A549 (cell line): ENCODE measurements around the gene ALG8.

Experiments
- EP300 ChIP-seq, 2 experiments: fragments of >200 bp; sonication (Bioruptor Twin); formaldehyde crosslinking; IDR thresholded peaks; 2 replicates in 1 of 2; 3 replicates in 1 of 2; pipeline ENCODE4 v1.6.1; 2016 to 2017
- GATA3 ChIP-seq: IDR thresholded peaks from 2 replicates; pipeline ENCODE4 v1.6.1; 2012; ENCODE audit warnings: borderline replicate concordance
- POLR2AphosphoS2 ChIP-seq: conservative IDR thresholded peaks from 2 replicates; pipeline ENCODE4 v1.6.1; 2012; ENCODE audit warnings: low read length, improper control_type of control experiment, inconsistent platforms
- RAD21 ChIP-seq, 2 experiments: fragments of >200 bp in 1 of 2; sonication (Bioruptor Twin) in 1 of 2; formaldehyde crosslinking in 1 of 2; IDR thresholded peaks in 1 of 2; conservative IDR thresholded peaks in 1 of 2; 2 replicates in 1 of 2; 3 replicates in 1 of 2; pipeline ENCODE4 v1.6.1; 2012 to 2018; ENCODE audit warnings: inconsistent platforms in 1 of 2
- TF ChIP-seq, protein P1 (sequence below): fragments of 450-650 bp; IDR thresholded peaks from 2 replicates; pipeline ENCODE4 v1.6.1; 2014; ENCODE audit warnings: antibody characterized with exemption
- TF ChIP-seq, protein P2 (sequence below): fragments of 250-450 bp; sonication (Bioruptor Pico); IDR thresholded peaks from 2 replicates; pipeline ENCODE4 v1.5.0; 2021; ENCODE audit warnings: mild to moderate bottlenecking, moderate library complexity, borderline replicate concordance

DNA sequence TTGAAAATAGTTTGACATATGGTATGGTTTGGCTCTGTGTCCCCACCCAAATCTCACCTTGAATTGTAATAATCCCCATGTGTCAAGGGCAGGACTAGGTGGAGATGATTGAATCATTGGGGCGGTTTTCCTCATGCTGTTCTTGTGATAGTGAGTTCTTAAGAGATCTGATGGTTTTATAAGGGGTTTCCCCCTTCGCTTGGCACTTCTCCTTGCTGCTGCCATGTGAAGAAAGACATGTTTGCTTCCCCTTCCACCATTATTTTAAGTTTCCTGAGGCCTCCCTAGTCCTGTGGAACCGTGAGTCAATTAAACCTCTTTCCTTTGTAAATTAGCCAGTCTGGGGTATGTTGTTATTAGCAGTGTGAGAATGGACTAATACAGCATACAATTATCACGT, 41.3 kb upstream of the ALG8 start:
- TF ChIP-seq EP300 (IDR thresholded peaks at IDR 0.05) (no peak), GATA3 (no peak), POLR2AphosphoS2 (no peak), RAD21 (conservative IDR thresholded peaks at IDR 0.05 in 1 of 2, IDR thresholded peaks at IDR 0.05 in 1 of 2) (no peak)
- TF ChIP-seq, protein P1, sequence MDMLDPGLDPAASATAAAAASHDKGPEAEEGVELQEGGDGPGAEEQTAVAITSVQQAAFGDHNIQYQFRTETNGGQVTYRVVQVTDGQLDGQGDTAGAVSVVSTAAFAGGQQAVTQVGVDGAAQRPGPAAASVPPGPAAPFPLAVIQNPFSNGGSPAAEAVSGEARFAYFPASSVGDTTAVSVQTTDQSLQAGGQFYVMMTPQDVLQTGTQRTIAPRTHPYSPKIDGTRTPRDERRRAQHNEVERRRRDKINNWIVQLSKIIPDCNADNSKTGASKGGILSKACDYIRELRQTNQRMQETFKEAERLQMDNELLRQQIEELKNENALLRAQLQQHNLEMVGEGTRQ, result no peak
- TF ChIP-seq, protein P2, sequence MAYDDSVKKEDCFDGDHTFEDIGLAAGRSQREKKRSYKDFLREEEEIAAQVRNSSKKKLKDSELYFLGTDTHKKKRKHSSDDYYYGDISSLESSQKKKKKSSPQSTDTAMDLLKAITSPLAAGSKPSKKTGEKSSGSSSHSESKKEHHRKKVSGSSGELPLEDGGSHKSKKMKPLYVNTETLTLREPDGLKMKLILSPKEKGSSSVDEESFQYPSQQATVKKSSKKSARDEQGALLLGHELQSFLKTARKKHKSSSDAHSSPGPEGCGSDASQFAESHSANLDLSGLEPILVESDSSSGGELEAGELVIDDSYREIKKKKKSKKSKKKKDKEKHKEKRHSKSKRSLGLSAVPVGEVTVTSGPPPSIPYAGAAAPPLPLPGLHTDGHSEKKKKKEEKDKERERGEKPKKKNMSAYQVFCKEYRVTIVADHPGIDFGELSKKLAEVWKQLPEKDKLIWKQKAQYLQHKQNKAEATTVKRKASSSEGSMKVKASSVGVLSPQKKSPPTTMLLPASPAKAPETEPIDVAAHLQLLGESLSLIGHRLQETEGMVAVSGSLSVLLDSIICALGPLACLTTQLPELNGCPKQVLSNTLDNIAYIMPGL (CRISPR knock-in tag), result no peak
